Stimulated activated naive B cell treated with anti-CD40 and anti-IgM and Interleukin-4, amounts not matched to agents 10 μg/mL and 1 μg/mL and 100 μg/mL, for 72 hours (primary cell): ENCODE measurements around the gene SLC17A9.

ENCODE experiments used
- ATAC-seq, 2 donors: fragments of 150-1000 bp; cut with Tn5 transposase; replicated peaks; 2 replicates each; pipeline ENCODE4 v1.10.0; 2021; ENCODE audit warnings: moderate library complexity in 1 of 2
- DNase-seq: peaks from one replicate; pipeline ENCODE4 v3.0.0; 2021
- H3K27ac Mint-ChIP-seq: one replicate; pipeline ENCODE4 v1.8.0; 2022; ENCODE audit warnings: mild to moderate bottlenecking, mixed read lengths
- H3K27me3 Mint-ChIP-seq, 2 donors: one replicate each; pipeline ENCODE4 v1.8.0; 2022; ENCODE audit warnings: mixed read lengths in 2 of 2
- H3K36me3 Mint-ChIP-seq, 2 donors: one replicate each; pipeline ENCODE4 v1.8.0; 2022; ENCODE audit warnings: mixed read lengths in 2 of 2, mild to moderate bottlenecking in 1 of 2
- H3K4me1 Mint-ChIP-seq, 2 donors: one replicate each; pipeline ENCODE4 v1.8.0; 2022; ENCODE audit warnings: mixed read lengths in 2 of 2, mild to moderate bottlenecking in 1 of 2
- H3K4me3 Mint-ChIP-seq, 2 donors: one replicate each; pipeline ENCODE4 v1.8.0; 2022; ENCODE audit warnings: mild to moderate bottlenecking in 2 of 2, mixed read lengths in 2 of 2, moderate library complexity in 1 of 2
- H3K9me3 Mint-ChIP-seq, 2 donors: one replicate each; pipeline ENCODE4 v1.8.0; 2022; ENCODE audit warnings: mixed read lengths in 2 of 2, mild to moderate bottlenecking in 1 of 2

Gene SLC17A9

GRCh38 chr20:62994869-62995281 lies 42.4 kb downstream of the SLC17A9 start:
- Mint-ChIP-seq H3K9me3 (no peaks in the 10 kb centered on the region), H3K4me3 (no peak overlapping the region), H3K27me3 (peaks cover 68 to 84% of the 10 kb centered on the region in 2 donors), H3K4me1 (peaks cover 4 to 15% of the 10 kb centered on the region in 2 donors), H3K36me3 (no peaks in the 10 kb centered on the region), H3K27ac (no peak overlapping the region)
- DNase-seq (no peak), ATAC-seq (no peak)

- DNase-seq: no peak
Observed at GRCh38 chr20:62995481-62995880, 43.0 kb downstream of the SLC17A9 start.

DNA sequence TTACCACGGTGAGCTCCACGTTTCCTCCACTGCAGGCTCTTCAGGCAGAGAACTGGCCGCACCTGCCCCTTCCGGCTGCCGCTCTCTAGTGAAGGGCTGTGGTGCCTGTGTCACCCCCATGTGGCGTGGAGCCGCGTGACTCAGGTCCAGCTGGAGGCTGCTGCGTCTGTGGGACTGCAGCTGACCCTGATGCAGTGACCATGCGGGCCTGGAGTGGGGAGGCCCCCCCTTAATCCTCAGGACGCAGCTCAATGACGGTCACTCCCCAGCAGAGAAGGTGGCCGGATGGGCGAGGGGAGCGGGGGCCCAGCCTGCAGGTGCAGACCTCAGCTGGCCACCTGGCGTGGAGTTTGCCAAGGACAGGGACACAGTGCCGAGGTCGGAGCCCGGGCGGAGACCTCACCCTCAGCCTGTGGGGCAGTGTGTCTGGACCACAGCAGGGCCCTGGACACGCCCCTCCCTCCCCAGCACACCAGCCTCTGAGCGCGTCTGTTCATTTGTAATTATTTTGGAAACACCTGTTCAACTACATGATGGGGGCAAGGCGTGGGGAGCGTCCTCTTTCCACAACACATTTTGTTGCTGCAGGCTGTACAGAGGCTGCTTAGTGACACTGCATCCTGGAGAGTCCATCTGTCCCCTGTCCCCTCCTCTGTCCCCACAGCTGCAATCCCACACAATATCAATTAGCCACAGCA lies 43.5 kb downstream of the SLC17A9 start:
- DNase-seq (no peak), ATAC-seq (no peak)
- Mint-ChIP-seq H3K4me3 (no peak overlapping the region), H3K27ac (peak overlapping the region; percentile 44), H3K27me3 (peaks cover 74 to 86% of the 10 kb centered on the region in 2 donors), H3K9me3 (no peaks in the 10 kb centered on the region), H3K36me3 (no peaks in the 10 kb centered on the region), H3K4me1 (peaks cover 4 to 15% of the 10 kb centered on the region in 2 donors)

More at GRCh38 chr20:62995481-62995880, 43.0 kb downstream of the SLC17A9 start:
- no peak for ATAC-seq
- Mint-ChIP-seq H3K27ac (no peak overlapping the region), H3K36me3 (no peaks in the 10 kb centered on the region), H3K4me1 (peaks cover 4 to 15% of the 10 kb centered on the region in 2 donors), H3K27me3 (peaks cover 74 to 86% of the 10 kb centered on the region in 2 donors), H3K9me3 (no peaks in the 10 kb centered on the region), H3K4me3 (no peak overlapping the region)

- ATAC-seq: no peak
- Mint-ChIP-seq H3K4me3 (no peak overlapping the region), H3K27me3 (peaks cover 73 to 87% of the 10 kb centered on the region in 2 donors), H3K27ac (peak overlapping the region; percentile 44), H3K9me3 (no peaks in the 10 kb centered on the region), H3K4me1 (peaks cover 4 to 11% of the 10 kb centered on the region in 2 donors), H3K36me3 (no peaks in the 10 kb centered on the region)
- DNase-seq: no peak
Observed at GRCh38 chr20:62996596-62996982, 44.1 kb downstream of the SLC17A9 start.

DNA sequence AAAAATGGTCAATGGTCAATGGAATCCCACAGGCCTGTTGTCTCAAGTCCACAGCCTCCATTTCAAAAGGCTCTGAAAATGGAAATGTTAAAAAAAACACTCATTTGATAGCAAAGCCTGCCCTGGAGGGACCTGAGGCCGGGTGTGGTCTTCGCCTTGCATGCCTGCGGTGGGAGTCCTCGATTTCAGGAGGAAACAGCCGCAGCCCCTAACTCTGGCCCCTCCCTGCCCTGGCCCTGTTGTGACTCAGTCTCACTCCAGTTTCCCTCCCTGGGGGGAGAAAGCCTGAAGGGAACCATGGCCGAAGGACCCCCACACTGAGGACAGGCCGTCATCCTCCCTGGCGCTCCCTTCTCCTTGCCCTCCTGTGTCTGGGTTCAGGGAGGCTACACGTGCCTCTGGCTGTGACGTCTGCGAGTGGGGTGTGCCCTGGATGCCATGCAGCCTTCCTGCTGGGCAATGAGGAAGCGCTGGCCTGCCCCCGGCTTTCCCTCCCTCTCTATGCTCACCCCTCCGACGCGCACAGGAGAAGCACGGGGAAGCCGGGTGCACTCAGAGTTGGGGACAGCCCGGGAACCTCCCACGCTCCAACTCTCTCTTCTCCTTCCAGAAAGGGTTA lies 45.0 kb downstream of the SLC17A9 start:
- Mint-ChIP-seq H3K4me1 (peaks cover 0 to 5% of the 10 kb centered on the region in 2 donors), H3K27ac (peak overlapping the region; percentile 52), H3K4me3 (no peak overlapping the region), H3K36me3 (no peaks in the 10 kb centered on the region), H3K27me3 (peaks cover 73 to 91% of the 10 kb centered on the region in 2 donors), H3K9me3 (no peaks in the 10 kb centered on the region)
- no peak for ATAC-seq
- no peak for DNase-seq

DNA sequence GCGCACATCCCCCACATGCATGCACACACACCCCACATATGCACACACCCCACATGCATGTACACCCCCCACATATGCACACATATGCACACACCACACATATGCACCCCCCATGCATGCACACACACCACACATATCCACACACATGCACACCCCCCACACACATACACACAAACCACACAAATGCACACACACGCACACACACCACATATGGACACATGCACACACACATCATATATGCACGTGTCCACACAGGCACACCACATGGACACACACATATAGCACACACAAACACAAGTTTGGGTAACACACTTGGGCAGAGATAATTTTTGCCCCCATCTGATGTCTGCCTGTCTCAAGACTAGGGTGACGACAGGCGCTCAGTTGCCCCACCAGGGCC lies 45.9 kb downstream of the SLC17A9 start:
- no peaks in the 10 kb centered on the region for H3K9me3 Mint-ChIP-seq
- peaks cover 75 to 93% of the 10 kb centered on the region in 2 donors for H3K27me3 Mint-ChIP-seq
- H3K27ac Mint-ChIP-seq: no peak overlapping the region
- DNase-seq: no peak
- H3K4me1 Mint-ChIP-seq: peaks cover 0 to 5% of the 10 kb centered on the region in 2 donors
- no peaks in the 10 kb centered on the region for H3K36me3 Mint-ChIP-seq
- ATAC-seq: no peak
- no peak overlapping the region for H3K4me3 Mint-ChIP-seq

DNA sequence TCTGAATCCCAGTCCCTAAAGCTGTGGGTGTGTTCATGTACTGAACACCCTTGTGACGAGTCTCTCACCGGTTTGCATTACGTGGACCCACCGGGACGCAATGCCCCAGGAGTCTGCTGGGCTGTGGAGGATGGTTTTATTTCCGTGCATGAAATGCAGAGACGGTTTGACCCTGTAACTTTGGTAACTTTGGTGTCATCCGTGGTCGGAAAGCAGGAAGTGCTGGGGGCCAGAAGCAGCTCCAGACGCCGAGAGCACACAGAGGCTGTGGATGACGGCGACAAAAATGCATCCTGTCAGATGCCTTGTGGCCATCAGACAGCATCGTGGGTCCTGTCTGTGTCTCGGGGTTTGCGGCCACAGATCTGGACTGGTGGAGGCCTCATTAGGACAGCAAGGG lies 47.1 kb downstream of the SLC17A9 start:
- ATAC-seq (no peak), DNase-seq (no peak)
- Mint-ChIP-seq H3K36me3 (no peaks in the 10 kb centered on the region), H3K4me1 (peaks cover 5 to 9% of the 10 kb centered on the region in 2 donors), H3K9me3 (no peaks in the 10 kb centered on the region), H3K4me3 (no peak overlapping the region), H3K27me3 (peaks cover 80 to 93% of the 10 kb centered on the region in 2 donors), H3K27ac (no peak overlapping the region)

DNA sequence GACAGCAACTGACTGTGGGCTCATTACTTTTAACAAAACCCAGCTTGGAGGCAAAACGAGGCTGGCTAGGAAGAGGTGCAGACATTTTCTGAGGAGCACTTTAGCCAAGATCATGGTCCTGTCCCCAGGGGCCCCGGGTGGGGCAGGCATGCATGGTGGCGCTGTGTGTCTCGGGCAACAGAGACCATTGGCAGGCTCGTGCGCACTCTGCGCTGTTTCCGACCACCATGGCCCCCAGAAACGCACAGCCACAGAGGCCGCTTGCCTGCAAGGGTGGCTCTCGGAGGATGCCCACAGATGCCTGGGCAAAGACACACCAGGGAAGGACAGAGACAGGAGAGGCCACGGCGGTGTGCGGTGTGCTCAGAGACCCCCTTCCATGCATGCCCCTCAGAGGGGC lies 47.5 kb downstream of the SLC17A9 start:
- H3K27ac Mint-ChIP-seq: no peak overlapping the region
- H3K27me3 Mint-ChIP-seq: peaks cover 78 to 92% of the 10 kb centered on the region in 2 donors
- no peak overlapping the region for H3K4me3 Mint-ChIP-seq
- peaks cover 5 to 11% of the 10 kb centered on the region in 2 donors for H3K4me1 Mint-ChIP-seq
- ATAC-seq (no peak), DNase-seq (no peak)
- H3K9me3 Mint-ChIP-seq: no peaks in the 10 kb centered on the region
- H3K36me3 Mint-ChIP-seq: no peaks in the 10 kb centered on the region

DNA sequence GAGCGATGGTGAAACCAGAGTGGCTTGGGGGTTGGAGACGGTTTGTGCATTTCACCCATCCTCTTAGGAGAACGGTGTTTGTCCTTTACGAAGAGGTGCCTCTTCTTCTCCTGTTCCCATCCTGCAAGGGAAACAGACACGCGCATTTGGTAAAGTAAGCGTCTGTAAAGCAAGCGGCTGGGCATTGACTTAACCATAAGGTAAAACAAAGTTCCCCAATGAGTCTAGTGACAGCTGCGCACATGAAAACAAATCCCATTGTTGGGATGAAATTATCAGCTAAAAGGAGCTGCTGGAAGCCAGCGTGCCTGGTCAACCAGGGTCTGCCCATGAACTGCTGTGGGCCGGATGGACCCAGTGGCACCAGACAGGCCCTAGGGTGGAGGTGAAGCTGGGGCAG lies 48.4 kb downstream of the SLC17A9 start:
- ATAC-seq (no peak), DNase-seq (no peak)
- Mint-ChIP-seq H3K27me3 (peaks cover 73 to 91% of the 10 kb centered on the region in 2 donors), H3K36me3 (no peaks in the 10 kb centered on the region), H3K4me1 (peaks cover 7 to 16% of the 10 kb centered on the region in 2 donors), H3K9me3 (no peaks in the 10 kb centered on the region), H3K27ac (no peak overlapping the region), H3K4me3 (no peak overlapping the region)

GRCh38 chr20:63002511-63002910 lies 50.0 kb downstream of the SLC17A9 start:
- DNase-seq (no peak), ATAC-seq (no peak)
- Mint-ChIP-seq H3K27ac (no peak overlapping the region), H3K27me3 (peaks cover 61 to 89% of the 10 kb centered on the region in 2 donors), H3K4me3 (no peak overlapping the region), H3K4me1 (peaks cover 7 to 26% of the 10 kb centered on the region in 2 donors), H3K36me3 (no peaks in the 10 kb centered on the region), H3K9me3 (no peaks in the 10 kb centered on the region)

DNA sequence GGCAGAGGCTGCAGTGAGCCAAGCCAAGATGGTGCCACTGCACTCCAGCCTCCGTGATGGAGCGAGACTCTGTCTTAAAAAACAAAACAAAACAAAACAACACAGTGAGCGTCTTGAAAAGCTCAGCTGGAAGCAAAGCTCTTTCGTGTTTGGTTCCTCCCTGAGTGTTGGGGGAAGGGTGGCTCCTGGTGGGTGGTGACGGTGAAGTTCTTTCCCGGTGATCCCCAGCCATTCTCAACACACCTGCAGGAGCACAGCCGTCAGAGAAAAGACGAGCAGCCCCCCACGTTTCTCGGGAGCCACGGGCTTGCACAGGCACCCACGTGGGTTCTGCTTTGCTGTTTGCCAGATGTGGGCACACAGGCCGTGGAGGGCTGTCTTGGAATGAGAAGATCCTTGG lies 51.0 kb downstream of the SLC17A9 start:
- Mint-ChIP-seq H3K27me3 (peaks cover 60 to 89% of the 10 kb centered on the region in 2 donors), H3K27ac (no peak overlapping the region), H3K4me1 (peaks cover 13 to 31% of the 10 kb centered on the region in 2 donors), H3K36me3 (no peaks in the 10 kb centered on the region), H3K4me3 (no peak overlapping the region), H3K9me3 (no peaks in the 10 kb centered on the region)
- ATAC-seq: no peak
- DNase-seq: no peak

DNA sequence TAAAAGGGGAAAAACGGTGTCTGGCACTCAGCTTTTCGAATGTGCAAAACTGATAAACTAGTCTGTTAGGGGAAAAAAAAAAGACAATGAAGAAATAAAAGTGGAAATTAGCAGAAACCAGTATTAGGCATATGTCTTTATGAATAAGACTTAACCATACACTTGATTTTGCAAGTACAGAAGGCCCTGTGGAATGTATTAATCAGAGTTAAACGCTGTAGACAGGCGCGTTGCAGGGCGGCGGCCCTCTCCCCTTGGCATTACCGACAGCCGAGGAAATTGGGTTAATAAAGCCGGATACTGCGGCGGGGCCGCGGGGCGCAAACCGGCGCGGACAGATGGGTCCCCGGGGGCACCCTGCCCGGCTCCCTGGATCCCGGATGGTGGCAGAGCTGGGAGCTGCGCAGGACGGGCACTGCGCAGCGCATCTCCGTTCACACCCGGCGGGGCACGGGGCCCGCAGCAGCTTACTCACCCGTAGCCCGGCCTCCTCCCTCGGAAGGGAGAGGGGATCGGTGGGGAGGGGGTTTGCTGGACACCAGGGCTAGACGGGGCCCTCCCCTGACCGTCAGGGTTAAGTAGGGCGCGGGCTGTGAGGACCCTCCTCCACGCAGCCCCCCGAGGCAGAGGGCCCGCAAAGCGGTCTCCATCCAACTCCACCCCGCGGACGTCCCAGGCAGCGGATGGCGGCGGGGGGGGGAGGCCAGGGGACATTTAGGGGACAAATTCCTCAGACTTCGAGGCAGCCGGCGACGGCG lies 52.3 kb downstream of the SLC17A9 start:
- DNase-seq: no peak
- Mint-ChIP-seq H3K4me1 (peaks cover 20 to 43% of the 10 kb centered on the region in 2 donors), H3K27me3 (peaks cover 54 to 86% of the 10 kb centered on the region in 2 donors), H3K9me3 (no peaks in the 10 kb centered on the region), H3K4me3 (no peak overlapping the region), H3K27ac (peak overlapping the region; percentile 67), H3K36me3 (no peaks in the 10 kb centered on the region)
- no peak for ATAC-seq

- H3K4me3 Mint-ChIP-seq: peak overlapping the region; percentile 17 to 48
- H3K36me3 Mint-ChIP-seq: no peaks in the 10 kb centered on the region
- no peak for DNase-seq
- H3K4me1 Mint-ChIP-seq: peaks cover 25 to 50% of the 10 kb centered on the region in 2 donors
- no peak for ATAC-seq
- peaks cover 53 to 86% of the 10 kb centered on the region in 2 donors for H3K27me3 Mint-ChIP-seq
- no peaks in the 10 kb centered on the region for H3K9me3 Mint-ChIP-seq
- H3K27ac Mint-ChIP-seq: peak overlapping the region; percentile 89
Observed at GRCh38 chr20:63005365-63005861, 52.9 kb downstream of the SLC17A9 start.

- H3K27me3 Mint-ChIP-seq: peaks cover 54 to 86% of the 10 kb centered on the region in 2 donors
- DNase-seq (no peak), ATAC-seq (no peak)
- H3K27ac Mint-ChIP-seq: peak overlapping the region; percentile 89
- peaks cover 26 to 54% of the 10 kb centered on the region in 2 donors for H3K4me1 Mint-ChIP-seq
- H3K9me3 Mint-ChIP-seq: no peaks in the 10 kb centered on the region
- H3K4me3 Mint-ChIP-seq: peak overlapping the region; percentile 17 to 48
- H3K36me3 Mint-ChIP-seq: no peaks in the 10 kb centered on the region
Observed at GRCh38 chr20:63005862-63006539, 53.5 kb downstream of the SLC17A9 start.
